Measurements from ENCODE around the gene KRT77.

The KRT77 gene

GRCh38 chr12:52677126-52677525 lies 26.2 kb downstream of the KRT77 start:
- H3K4me2 ChIP-seq (ENCODE audit: low read depth, low read length): no peak overlapping the region

GRCh38 chr12:52676163-52676562 lies 27.2 kb downstream of the KRT77 start:
- Histone ChIP-seq H2AFZ (ENCODE audit: low read length) (no peak overlapping the region), H3K4me2 (ENCODE audit: low read depth, low read length) (no peak overlapping the region), H3K36me3 (replicated peaks; ENCODE audit: insufficient read depth, low read length) (no peaks in the 10 kb centered on the region), H3K27me3 (replicated peaks; ENCODE audit: insufficient read depth, low read length) (peaks cover 66% of the 10 kb centered on the region), H3K79me2 (ENCODE audit: low read length) (no peaks in the 10 kb centered on the region), H4K20me1 (ENCODE audit: insufficient read depth, low read length) (no peaks in the 10 kb centered on the region), H3K9ac (ENCODE audit: low read length) (no peak overlapping the region), H3K27ac (ENCODE audit: low read length) (no peak overlapping the region), H3K9me3 (replicated peaks; ENCODE audit: insufficient read depth, low read length) (no peaks in the 10 kb centered on the region), H3K9me2 (replicated peaks; ENCODE audit: insufficient read depth, low read length) (no peaks in the 10 kb centered on the region), H3F3A (ENCODE audit: insufficient read depth, low read length) (no peaks in the 10 kb centered on the region), H3K4me1 (ENCODE audit: low read length) (no peaks in the 10 kb centered on the region), H3K4me3 (ENCODE audit: low read length) (no peak overlapping the region)
- no peak for DNase-seq
- TF ChIP-seq EZH2 (optimal IDR thresholded peaks at IDR 0.05; ENCODE audit: low read depth, low read length) (no peak), CTCF (IDR thresholded peaks at IDR 0.05; ENCODE audit: low read length) (no peak), EZH2phosphoT487 (IDR thresholded peaks at IDR 0.05; ENCODE audit: low read length) (no peak)

More at GRCh38 chr12:52677126-52677525, 26.2 kb downstream of the KRT77 start:
- Histone ChIP-seq H3K27ac (ENCODE audit: low read length) (no peak overlapping the region), H3K27me3 (replicated peaks; ENCODE audit: insufficient read depth, low read length) (peaks cover 69% of the 10 kb centered on the region), H3K9ac (ENCODE audit: low read length) (no peak overlapping the region), H3K4me1 (ENCODE audit: low read length) (no peaks in the 10 kb centered on the region), H3K4me3 (ENCODE audit: low read length) (no peak overlapping the region), H4K20me1 (ENCODE audit: insufficient read depth, low read length) (no peaks in the 10 kb centered on the region), H3K9me3 (replicated peaks; ENCODE audit: insufficient read depth, low read length) (no peaks in the 10 kb centered on the region), H3K9me2 (replicated peaks; ENCODE audit: insufficient read depth, low read length) (no peaks in the 10 kb centered on the region), H3F3A (ENCODE audit: insufficient read depth, low read length) (no peaks in the 10 kb centered on the region), H3K79me2 (ENCODE audit: low read length) (no peaks in the 10 kb centered on the region), H3K36me3 (replicated peaks; ENCODE audit: insufficient read depth, low read length) (no peaks in the 10 kb centered on the region), H2AFZ (ENCODE audit: low read length) (no peak overlapping the region)
- TF ChIP-seq CTCF (IDR thresholded peaks at IDR 0.05; ENCODE audit: low read length) (no peak), EZH2 (optimal IDR thresholded peaks at IDR 0.05; ENCODE audit: low read depth, low read length) (no peak), EZH2phosphoT487 (IDR thresholded peaks at IDR 0.05; ENCODE audit: low read length) (no peak)
- no peak for DNase-seq

- no peak for TF ChIP-seq EZH2phosphoT487 (IDR thresholded peaks at IDR 0.05; ENCODE audit: low read length)
- TF ChIP-seq EZH2 (optimal IDR thresholded peaks at IDR 0.05; ENCODE audit: low read depth, low read length): no peak
- TF ChIP-seq CTCF (IDR thresholded peaks at IDR 0.05; ENCODE audit: low read length): no peak
Measured at GRCh38 chr12:52675301-52675701, 28.0 kb downstream of the KRT77 start.

More at GRCh38 chr12:52675301-52675701, 28.0 kb downstream of the KRT77 start:
- H3K4me3 ChIP-seq (ENCODE audit: low read length): no peak overlapping the region
- no peak overlapping the region for H3K27ac ChIP-seq (ENCODE audit: low read length)
- DNase-seq: no peak
- no peaks in the 10 kb centered on the region for H3K9me3 ChIP-seq (replicated peaks; ENCODE audit: insufficient read depth, low read length)
- H3K4me2 ChIP-seq (ENCODE audit: low read depth, low read length): no peak overlapping the region
- no peaks in the 10 kb centered on the region for H4K20me1 ChIP-seq (ENCODE audit: insufficient read depth, low read length)
- H3K79me2 ChIP-seq (ENCODE audit: low read length): no peaks in the 10 kb centered on the region
- H3K4me1 ChIP-seq (ENCODE audit: low read length): no peaks in the 10 kb centered on the region
- no peaks in the 10 kb centered on the region for H3K36me3 ChIP-seq (replicated peaks; ENCODE audit: insufficient read depth, low read length)
- no peak overlapping the region for H2AFZ ChIP-seq (ENCODE audit: low read length)
- no peaks in the 10 kb centered on the region for H3K9me2 ChIP-seq (replicated peaks; ENCODE audit: insufficient read depth, low read length)
- peaks cover 65% of the 10 kb centered on the region for H3K27me3 ChIP-seq (replicated peaks; ENCODE audit: insufficient read depth, low read length)
- H3K9ac ChIP-seq (ENCODE audit: low read length): no peak overlapping the region
- H3F3A ChIP-seq (ENCODE audit: insufficient read depth, low read length): no peaks in the 10 kb centered on the region
